HepG2 (cell line): ENCODE measurements around the gene TPST2.

Experiments used
- CBFB ChIP-seq: sonication (generic); formaldehyde crosslinking; IDR thresholded peaks from 2 replicates; pipeline ENCODE4 v1.4.0; 2020; ENCODE audit warnings: missing genetic modification reagents
- EZH2 ChIP-seq: conservative IDR thresholded peaks from 2 replicates; pipeline ENCODE4 v1.6.1; 2012; ENCODE audit warnings: mild to moderate bottlenecking, low read depth, low read length, moderate library complexity
- YY1 ChIP-seq: IDR thresholded peaks from 2 replicates; pipeline ENCODE4 v1.6.1; 2011; ENCODE audit warnings: low read length, low read depth, moderate library complexity, mild to moderate bottlenecking; ENCODE audit not compliant: insufficient read depth, insufficient replicate concordance
- ZNF549 ChIP-seq: sonication (generic); formaldehyde crosslinking; IDR thresholded peaks from 2 replicates; pipeline ENCODE4 v1.5.0; 2020; ENCODE audit warnings: missing genetic modification reagents
- ZNF652 ChIP-seq: IDR thresholded peaks from 2 replicates; pipeline ENCODE4 v1.6.1; 2016; ENCODE audit warnings: low read depth, borderline replicate concordance
- TF ChIP-seq, protein P1 (sequence below), 2 experiments: sonication (generic) in 1 of 2; formaldehyde crosslinking in 1 of 2; IDR thresholded peaks; 2 replicates each; pipeline versions ENCODE4 v1.5.1 to v1.6.1; 2011 to 2020; ENCODE audit warnings: borderline replicate concordance in 1 of 2, low read depth in 1 of 2, low read length in 1 of 2, mild to moderate bottlenecking in 1 of 2, missing genetic modification reagents in 1 of 2, moderate library complexity in 1 of 2

DNA sequence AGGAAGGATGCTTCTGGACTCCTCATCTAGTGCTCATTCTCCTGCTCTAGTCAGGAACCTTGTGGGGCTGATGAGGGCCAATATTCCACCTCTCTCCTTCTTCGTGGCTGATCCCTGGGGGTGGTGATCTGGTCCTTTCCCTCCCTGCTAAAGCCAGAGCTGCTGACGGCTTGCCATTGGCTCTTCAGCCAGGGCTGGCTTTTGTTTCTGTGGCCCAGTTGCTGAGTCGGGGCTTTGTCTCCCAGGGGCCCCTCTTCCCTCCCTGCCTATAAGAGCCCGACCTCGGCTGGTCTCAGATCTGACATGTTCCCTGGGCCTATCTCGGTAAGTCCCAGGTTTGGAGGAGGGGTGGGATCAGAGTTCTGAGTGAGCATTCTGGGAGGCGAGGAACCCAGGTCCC is 31.7 kb upstream of the TPST2 start, which contains the start of gene CRYBA4:
- TF ChIP-seq EZH2 (no peak), CBFB (CRISPR knock-in tag) (no peak), ZNF549 (no peak), ZNF652 (CRISPR knock-in tag) (no peak), YY1 (no peak)
- TF ChIP-seq, protein P1, sequence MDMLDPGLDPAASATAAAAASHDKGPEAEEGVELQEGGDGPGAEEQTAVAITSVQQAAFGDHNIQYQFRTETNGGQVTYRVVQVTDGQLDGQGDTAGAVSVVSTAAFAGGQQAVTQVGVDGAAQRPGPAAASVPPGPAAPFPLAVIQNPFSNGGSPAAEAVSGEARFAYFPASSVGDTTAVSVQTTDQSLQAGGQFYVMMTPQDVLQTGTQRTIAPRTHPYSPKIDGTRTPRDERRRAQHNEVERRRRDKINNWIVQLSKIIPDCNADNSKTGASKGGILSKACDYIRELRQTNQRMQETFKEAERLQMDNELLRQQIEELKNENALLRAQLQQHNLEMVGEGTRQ (IDR thresholded peaks at IDR 0.05; ENCODE audit: low read depth, low read length): no peak
- TF ChIP-seq, protein P1 (CRISPR knock-in tag; IDR thresholded peaks at IDR 0.05; ENCODE audit: borderline replicate concordance): no peak
